Caco-2 (cell line): ENCODE results near the gene CTNNA2. TPM values are rescaled to one million over a fixed set of nuclear protein-coding genes. Genes with fewer than 3 reads are reported as not detected.

ENCODE experiments used
- BruUV-seq: library from RNA; stranded (reverse); fragments of 400-500 nt; replicated peaks from 2 replicates; lab custom pipeline; 2021; lab: Mats Ljungman, UMichigan
- CTCF ChIA-PET: fragments of 300-600 bp; sonication (Branson Sonifier 250); formaldehyde crosslinking; loops from one replicate; lab custom pipeline; 2022; ENCODE audit warnings: antibody characterized with exemption; lab: Charles Lee
- POLR2A ChIA-PET: fragments of 300-600 bp; sonication (Branson Sonifier 250); formaldehyde crosslinking; loops from one replicate; lab custom pipeline; 2022; ENCODE audit warnings: antibody characterized with exemption; lab: Charles Lee
- DNase-seq, 2 experiments: peaks; one replicate each; pipeline versions ENCODE4 v3.0.0 to v3.0.0-alpha.2; 2020 to 2022
- H3K27me3 ChIP-seq: replicated peaks from 2 replicates; pipeline ENCODE4 v1.6.0; 2011; ENCODE audit warnings: low read length; ENCODE audit not compliant: control insufficient read depth, insufficient read depth
- H3K36me3 ChIP-seq: 2 replicates; pipeline ENCODE4 v1.5.1; 2011; ENCODE audit warnings: low read length; ENCODE audit not compliant: control insufficient read depth, insufficient read depth
- H3K4me1 ChIP-seq: fragments of 250-450 bp; sonication (Bioruptor Pico); 2 replicates; pipeline ENCODE4 v1.5.1; 2020; ENCODE audit warnings: mild to moderate bottlenecking
- H3K4me3 ChIP-seq: 2 replicates; pipeline ENCODE4 v1.5.1; 2011; ENCODE audit warnings: low read depth, mild to moderate bottlenecking, control low read depth, low read length
- H3K9me3 ChIP-seq: fragments of 250-450 bp; sonication (Bioruptor Pico); 2 replicates; pipeline ENCODE4 v1.5.1; 2020; ENCODE audit warnings: mild to moderate bottlenecking, moderate library complexity
- H3K27ac Mint-ChIP-seq: one replicate; pipeline ENCODE4 v1.8.0; 2022; ENCODE audit warnings: mixed read lengths; ENCODE audit not compliant: unreplicated experiment
- H3K27me3 Mint-ChIP-seq: one replicate; pipeline ENCODE4 v1.8.0; 2022; ENCODE audit warnings: mixed read lengths; ENCODE audit not compliant: insufficient read depth, unreplicated experiment
- H3K36me3 Mint-ChIP-seq: one replicate; pipeline ENCODE4 v1.8.0; 2022; ENCODE audit warnings: mild to moderate bottlenecking, mixed read lengths; ENCODE audit not compliant: insufficient read depth, unreplicated experiment
- H3K4me1 Mint-ChIP-seq: one replicate; pipeline ENCODE4 v1.8.0; 2022; ENCODE audit warnings: low read depth, mixed read lengths; ENCODE audit not compliant: unreplicated experiment
- H3K4me3 Mint-ChIP-seq: one replicate; pipeline ENCODE4 v1.8.0; 2022; ENCODE audit warnings: mild to moderate bottlenecking, moderate library complexity, mixed read lengths; ENCODE audit not compliant: unreplicated experiment
- H3K9me3 Mint-ChIP-seq: one replicate; pipeline ENCODE4 v1.8.0; 2022; ENCODE audit warnings: mixed read lengths; ENCODE audit not compliant: unreplicated experiment
- intact Hi-C: fragments of 100-400 bp; cut with micrococcal nuclease; formaldehyde crosslinking; loops from one replicate; pipeline ENCODE4 v1.10.0; 2022; ENCODE audit not compliant: unreplicated experiment
- total RNA-seq: library from RNA; stranded (reverse); gene quantifications from 2 replicates; pipeline ENCODE4 v1.2.3, GENCODE V29; 2022
- TF ChIP-seq, protein P1 (sequence below), 2 experiments: fragments of 200-600 bp in 1 of 2; IDR thresholded peaks; 1 replicate in 1 of 2; 2 replicates in 1 of 2; pipeline versions ENCODE4 v1.5.1 to v1.8.0; 2011 to 2022; ENCODE audit warnings: antibody characterized with exemption in 1 of 2, control low read depth in 1 of 2, inconsistent platforms in 1 of 2, low read depth in 1 of 2, low read length in 1 of 2, mild to moderate bottlenecking in 1 of 2, moderate library complexity in 1 of 2; ENCODE audit not compliant: insufficient read depth in 1 of 2, severe bottlenecking in 1 of 2, unreplicated experiment in 1 of 2

The CTNNA2 gene
- total RNA-seq, 1 experiment from 2014 or later = not detected

DNA sequence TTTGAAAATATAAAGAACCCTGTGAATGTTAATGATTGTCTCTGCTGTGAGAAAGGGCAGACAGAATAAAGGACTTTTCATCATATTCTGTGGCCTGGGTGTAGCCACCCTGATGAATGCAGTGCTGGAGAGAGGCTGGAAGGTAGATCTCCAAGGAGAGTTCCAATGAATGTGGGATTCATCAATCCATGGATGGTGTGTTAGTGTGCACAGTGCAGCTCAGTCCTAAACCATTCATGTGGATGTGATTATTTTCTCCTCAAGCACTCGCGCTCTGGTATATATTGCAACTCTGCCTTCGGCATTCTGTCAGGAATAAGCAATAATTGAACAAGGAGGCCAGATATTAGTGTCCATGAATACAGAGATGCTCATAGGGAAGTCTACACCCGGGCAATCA, 744.6 kb downstream of the CTNNA2 start:
- Mint-ChIP-seq H3K9me3 (no peaks in the 10 kb centered on the region), H3K27me3 (no peaks in the 10 kb centered on the region), H3K36me3 (no peaks in the 10 kb centered on the region), H3K4me1 (no peaks in the 10 kb centered on the region), H3K27ac (no peak overlapping the region), H3K4me3 (no peak overlapping the region)
- H3K9me3 ChIP-seq = no peaks in the 10 kb centered on the region
- no peak overlapping the region for H3K4me3 ChIP-seq
- no peaks in the 10 kb centered on the region for H3K27me3 ChIP-seq
- BruUV-seq = no TSS peak
- TF ChIP-seq, protein P1, sequence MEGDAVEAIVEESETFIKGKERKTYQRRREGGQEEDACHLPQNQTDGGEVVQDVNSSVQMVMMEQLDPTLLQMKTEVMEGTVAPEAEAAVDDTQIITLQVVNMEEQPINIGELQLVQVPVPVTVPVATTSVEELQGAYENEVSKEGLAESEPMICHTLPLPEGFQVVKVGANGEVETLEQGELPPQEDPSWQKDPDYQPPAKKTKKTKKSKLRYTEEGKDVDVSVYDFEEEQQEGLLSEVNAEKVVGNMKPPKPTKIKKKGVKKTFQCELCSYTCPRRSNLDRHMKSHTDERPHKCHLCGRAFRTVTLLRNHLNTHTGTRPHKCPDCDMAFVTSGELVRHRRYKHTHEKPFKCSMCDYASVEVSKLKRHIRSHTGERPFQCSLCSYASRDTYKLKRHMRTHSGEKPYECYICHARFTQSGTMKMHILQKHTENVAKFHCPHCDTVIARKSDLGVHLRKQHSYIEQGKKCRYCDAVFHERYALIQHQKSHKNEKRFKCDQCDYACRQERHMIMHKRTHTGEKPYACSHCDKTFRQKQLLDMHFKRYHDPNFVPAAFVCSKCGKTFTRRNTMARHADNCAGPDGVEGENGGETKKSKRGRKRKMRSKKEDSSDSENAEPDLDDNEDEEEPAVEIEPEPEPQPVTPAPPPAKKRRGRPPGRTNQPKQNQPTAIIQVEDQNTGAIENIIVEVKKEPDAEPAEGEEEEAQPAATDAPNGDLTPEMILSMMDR (IDR thresholded peaks at IDR 0.05; ENCODE audit: insufficient read depth in 1 of 2, low read depth in 1 of 2, low read length in 1 of 2, severe bottlenecking in 1 of 2, unreplicated experiment in 1 of 2) = no peak
- H3K4me1 ChIP-seq = no peaks in the 10 kb centered on the region
- POLR2A ChIA-PET = no interaction called here
- intact Hi-C loops = no loop called here
- H3K36me3 ChIP-seq = no peaks in the 10 kb centered on the region
- CTCF ChIA-PET = no interaction called here
- DNase-seq = no peak

DNA sequence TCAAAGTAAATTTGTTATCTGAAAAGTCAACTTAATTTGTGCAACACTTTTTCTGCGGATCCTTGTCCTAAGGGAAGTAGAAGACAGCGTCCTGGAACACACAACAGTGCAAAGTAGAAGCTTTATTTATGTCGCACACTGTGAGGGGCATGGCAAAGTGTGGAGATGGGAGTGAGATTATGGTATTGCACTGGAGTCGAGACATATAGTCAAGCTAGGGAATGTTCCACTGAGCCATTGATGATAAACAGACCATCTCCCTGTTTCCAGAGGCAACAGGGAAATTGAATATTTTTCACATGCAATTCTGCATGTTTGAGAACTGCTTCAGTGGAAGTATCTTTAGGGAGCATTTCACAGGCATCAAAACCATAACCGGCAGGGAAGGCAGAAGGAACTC, 745.5 kb downstream of the CTNNA2 start:
- no peak overlapping the region for H3K4me3 ChIP-seq
- no TSS peak for BruUV-seq
- TF ChIP-seq, protein P1 (IDR thresholded peaks at IDR 0.05; ENCODE audit: insufficient read depth in 1 of 2, low read depth in 1 of 2, low read length in 1 of 2, severe bottlenecking in 1 of 2, unreplicated experiment in 1 of 2) = no peak
- no peaks in the 10 kb centered on the region for H3K4me1 ChIP-seq
- POLR2A ChIA-PET = no interaction called here
- no peak overlapping the region for H3K27ac Mint-ChIP-seq
- H3K4me1 Mint-ChIP-seq = no peaks in the 10 kb centered on the region
- H3K27me3 Mint-ChIP-seq = peaks cover 2% of the 10 kb centered on the region
- H3K4me3 Mint-ChIP-seq = no peak overlapping the region
- DNase-seq = no peak
- H3K9me3 ChIP-seq = no peaks in the 10 kb centered on the region
- no peaks in the 10 kb centered on the region for H3K27me3 ChIP-seq
- CTCF ChIA-PET = no interaction called here
- H3K36me3 Mint-ChIP-seq = no peaks in the 10 kb centered on the region
- no peaks in the 10 kb centered on the region for H3K36me3 ChIP-seq
- H3K9me3 Mint-ChIP-seq = no peaks in the 10 kb centered on the region
- intact Hi-C loops = no loop called here

DNA sequence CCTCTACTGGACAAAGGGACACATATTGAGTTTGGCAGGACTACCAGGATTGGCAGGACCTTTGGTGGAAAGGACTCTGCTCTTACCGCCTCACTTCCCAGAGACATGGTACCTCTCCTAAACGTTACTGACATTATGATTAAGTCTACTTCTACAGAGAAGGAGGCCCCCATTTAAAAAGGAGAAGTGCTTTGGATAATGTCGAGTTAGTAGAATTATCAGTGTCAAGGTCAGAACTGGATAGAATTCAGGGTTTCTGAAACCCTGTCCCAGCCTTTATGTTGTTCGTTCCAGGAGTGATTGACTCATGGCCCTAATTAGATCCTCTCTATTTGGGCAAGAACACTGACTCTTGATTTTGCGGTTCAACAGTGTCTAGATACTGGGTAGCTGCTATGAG, 745.9 kb downstream of the CTNNA2 start:
- no TSS peak for BruUV-seq
- H3K36me3 ChIP-seq = no peaks in the 10 kb centered on the region
- H3K4me3 ChIP-seq = no peak overlapping the region
- TF ChIP-seq, protein P1 (IDR thresholded peaks at IDR 0.05; ENCODE audit: insufficient read depth in 1 of 2, low read depth in 1 of 2, low read length in 1 of 2, severe bottlenecking in 1 of 2, unreplicated experiment in 1 of 2) = no peak
- H3K4me3 Mint-ChIP-seq = no peak overlapping the region
- H3K4me1 Mint-ChIP-seq = no peaks in the 10 kb centered on the region
- H3K9me3 ChIP-seq = no peaks in the 10 kb centered on the region
- H3K27me3 ChIP-seq = no peaks in the 10 kb centered on the region
- POLR2A ChIA-PET = no interaction called here
- no peaks in the 10 kb centered on the region for H3K4me1 ChIP-seq
- intact Hi-C loops = no loop called here
- no peaks in the 10 kb centered on the region for H3K36me3 Mint-ChIP-seq
- CTCF ChIA-PET = no interaction called here
- no peak overlapping the region for H3K27ac Mint-ChIP-seq
- no peaks in the 10 kb centered on the region for H3K9me3 Mint-ChIP-seq
- no peak for DNase-seq
- H3K27me3 Mint-ChIP-seq = peaks cover 2% of the 10 kb centered on the region
